ENCODE measurements around the gene VWA2.

The VWA2 gene

GRCh38 chr10:114304571-114305421 lies 65.7 kb downstream of the VWA2 start (continued):
- TF ChIP-seq ZNF600 (tag by site-specific recombination; IDR thresholded peaks at IDR 0.05), result peak; percentile 68; the same call in 1 of the 2 replicates
- no peak for TF ChIP-seq ZNF404 (tag by site-specific recombination; IDR thresholded peaks at IDR 0.05)
- no peak for TF ChIP-seq ZNF394 (tag by site-specific recombination; IDR thresholded peaks at IDR 0.05; ENCODE audit: borderline replicate concordance)
- peak; percentile 13; the same call in 1 of the 2 replicates for TF ChIP-seq GLIS1 (tag by site-specific recombination; IDR thresholded peaks at IDR 0.05)
- peak; percentile 44 for TF ChIP-seq SP3 (tag by site-specific recombination; IDR thresholded peaks at IDR 0.05)
- TF ChIP-seq, protein P1, sequence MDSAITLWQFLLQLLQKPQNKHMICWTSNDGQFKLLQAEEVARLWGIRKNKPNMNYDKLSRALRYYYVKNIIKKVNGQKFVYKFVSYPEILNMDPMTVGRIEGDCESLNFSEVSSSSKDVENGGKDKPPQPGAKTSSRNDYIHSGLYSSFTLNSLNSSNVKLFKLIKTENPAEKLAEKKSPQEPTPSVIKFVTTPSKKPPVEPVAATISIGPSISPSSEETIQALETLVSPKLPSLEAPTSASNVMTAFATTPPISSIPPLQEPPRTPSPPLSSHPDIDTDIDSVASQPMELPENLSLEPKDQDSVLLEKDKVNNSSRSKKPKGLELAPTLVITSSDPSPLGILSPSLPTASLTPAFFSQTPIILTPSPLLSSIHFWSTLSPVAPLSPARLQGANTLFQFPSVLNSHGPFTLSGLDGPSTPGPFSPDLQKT (IDR thresholded peaks at IDR 0.05; ENCODE audit: borderline replicate concordance, low read depth, low read length), result no peak
- no peak for TF ChIP-seq ZNF18 (tag by site-specific recombination; IDR thresholded peaks at IDR 0.05)
- TF ChIP-seq ZNF549 (tag by site-specific recombination; IDR thresholded peaks at IDR 0.05), result no peak
- TF ChIP-seq KLF10 (tag by site-specific recombination; IDR thresholded peaks at IDR 0.05), result no peak
- TF ChIP-seq, protein P2, sequence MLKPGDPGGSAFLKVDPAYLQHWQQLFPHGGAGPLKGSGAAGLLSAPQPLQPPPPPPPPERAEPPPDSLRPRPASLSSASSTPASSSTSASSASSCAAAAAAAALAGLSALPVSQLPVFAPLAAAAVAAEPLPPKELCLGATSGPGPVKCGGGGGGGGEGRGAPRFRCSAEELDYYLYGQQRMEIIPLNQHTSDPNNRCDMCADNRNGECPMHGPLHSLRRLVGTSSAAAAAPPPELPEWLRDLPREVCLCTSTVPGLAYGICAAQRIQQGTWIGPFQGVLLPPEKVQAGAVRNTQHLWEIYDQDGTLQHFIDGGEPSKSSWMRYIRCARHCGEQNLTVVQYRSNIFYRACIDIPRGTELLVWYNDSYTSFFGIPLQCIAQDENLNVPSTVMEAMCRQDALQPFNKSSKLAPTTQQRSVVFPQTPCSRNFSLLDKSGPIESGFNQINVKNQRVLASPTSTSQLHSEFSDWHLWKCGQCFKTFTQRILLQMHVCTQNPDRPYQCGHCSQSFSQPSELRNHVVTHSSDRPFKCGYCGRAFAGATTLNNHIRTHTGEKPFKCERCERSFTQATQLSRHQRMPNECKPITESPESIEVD (tag by site-specific recombination; IDR thresholded peaks at IDR 0.05), result no peak
- no peak for TF ChIP-seq ZNF629 (tag by site-specific recombination; IDR thresholded peaks at IDR 0.05)
- no peak for TF ChIP-seq ZNF2 (tag by site-specific recombination; IDR thresholded peaks at IDR 0.05)
- TF ChIP-seq PRDM1 (tag by site-specific recombination; IDR thresholded peaks at IDR 0.05), result no peak
- no peak for TF ChIP-seq KLF8 (tag by site-specific recombination; IDR thresholded peaks at IDR 0.05)
- TF ChIP-seq GLI4 (tag by site-specific recombination; IDR thresholded peaks at IDR 0.05), result no peak
- no peak for TF ChIP-seq ZSCAN30 (tag by site-specific recombination; IDR thresholded peaks at IDR 0.05)
- TF ChIP-seq ZNF501 (tag by site-specific recombination; IDR thresholded peaks at IDR 0.05), result no peak; the same call in 1 of the 2 replicates
- TF ChIP-seq, protein P3, sequence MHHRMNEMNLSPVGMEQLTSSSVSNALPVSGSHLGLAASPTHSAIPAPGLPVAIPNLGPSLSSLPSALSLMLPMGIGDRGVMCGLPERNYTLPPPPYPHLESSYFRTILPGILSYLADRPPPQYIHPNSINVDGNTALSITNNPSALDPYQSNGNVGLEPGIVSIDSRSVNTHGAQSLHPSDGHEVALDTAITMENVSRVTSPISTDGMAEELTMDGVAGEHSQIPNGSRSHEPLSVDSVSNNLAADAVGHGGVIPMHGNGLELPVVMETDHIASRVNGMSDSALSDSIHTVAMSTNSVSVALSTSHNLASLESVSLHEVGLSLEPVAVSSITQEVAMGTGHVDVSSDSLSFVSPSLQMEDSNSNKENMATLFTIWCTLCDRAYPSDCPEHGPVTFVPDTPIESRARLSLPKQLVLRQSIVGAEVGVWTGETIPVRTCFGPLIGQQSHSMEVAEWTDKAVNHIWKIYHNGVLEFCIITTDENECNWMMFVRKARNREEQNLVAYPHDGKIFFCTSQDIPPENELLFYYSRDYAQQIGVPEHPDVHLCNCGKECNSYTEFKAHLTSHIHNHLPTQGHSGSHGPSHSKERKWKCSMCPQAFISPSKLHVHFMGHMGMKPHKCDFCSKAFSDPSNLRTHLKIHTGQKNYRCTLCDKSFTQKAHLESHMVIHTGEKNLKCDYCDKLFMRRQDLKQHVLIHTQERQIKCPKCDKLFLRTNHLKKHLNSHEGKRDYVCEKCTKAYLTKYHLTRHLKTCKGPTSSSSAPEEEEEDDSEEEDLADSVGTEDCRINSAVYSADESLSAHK (tag by site-specific recombination; IDR thresholded peaks at IDR 0.05), result no peak
- TF ChIP-seq ZNF510 (tag by site-specific recombination; IDR thresholded peaks at IDR 0.05; ENCODE audit: insufficient replicate concordance), result no peak
- no peak for TF ChIP-seq ZNF19 (tag by site-specific recombination; IDR thresholded peaks at IDR 0.05; ENCODE audit: low read depth)
- TF ChIP-seq ZBTB8A (tag by site-specific recombination; IDR thresholded peaks at IDR 0.05), result no peak
- TF ChIP-seq ZNF544 (tag by site-specific recombination; IDR thresholded peaks at IDR 0.05), result no peak
- no peak for TF ChIP-seq HOXD13 (CRISPR knock-in tag; IDR thresholded peaks at IDR 0.05; ENCODE audit: borderline replicate concordance)
- TF ChIP-seq TRIM28 (IDR thresholded peaks at IDR 0.05; ENCODE audit: borderline replicate concordance, low read length), result no peak
- TF ChIP-seq ZBTB44 (tag by site-specific recombination; IDR thresholded peaks at IDR 0.05), result peak; percentile 80
- no peak for TF ChIP-seq SALL2 (tag by site-specific recombination; IDR thresholded peaks at IDR 0.05; ENCODE audit: borderline replicate concordance)
- TF ChIP-seq GFI1B (tag by site-specific recombination; IDR thresholded peaks at IDR 0.05), result no peak
- TF ChIP-seq, protein P4, sequence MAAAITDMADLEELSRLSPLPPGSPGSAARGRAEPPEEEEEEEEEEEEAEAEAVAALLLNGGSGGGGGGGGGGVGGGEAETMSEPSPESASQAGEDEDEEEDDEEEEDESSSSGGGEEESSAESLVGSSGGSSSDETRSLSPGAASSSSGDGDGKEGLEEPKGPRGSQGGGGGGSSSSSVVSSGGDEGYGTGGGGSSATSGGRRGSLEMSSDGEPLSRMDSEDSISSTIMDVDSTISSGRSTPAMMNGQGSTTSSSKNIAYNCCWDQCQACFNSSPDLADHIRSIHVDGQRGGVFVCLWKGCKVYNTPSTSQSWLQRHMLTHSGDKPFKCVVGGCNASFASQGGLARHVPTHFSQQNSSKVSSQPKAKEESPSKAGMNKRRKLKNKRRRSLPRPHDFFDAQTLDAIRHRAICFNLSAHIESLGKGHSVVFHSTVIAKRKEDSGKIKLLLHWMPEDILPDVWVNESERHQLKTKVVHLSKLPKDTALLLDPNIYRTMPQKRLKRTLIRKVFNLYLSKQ (tag by site-specific recombination; IDR thresholded peaks at IDR 0.05; ENCODE audit: borderline replicate concordance), result no peak
- TF ChIP-seq ZBTB20 (tag by site-specific recombination; IDR thresholded peaks at IDR 0.05), result 0 out of 2 replicates have a peak, but pooled peaks have one; percentile 35
- TF ChIP-seq IKZF3 (tag by site-specific recombination; IDR thresholded peaks at IDR 0.05), result no peak
- no peak for TF ChIP-seq ZNF223 (tag by site-specific recombination; IDR thresholded peaks at IDR 0.05)
